Mammary epithelial cell (primary cell): ENCODE results near the gene WAC.

Source experiments
- EZH2 ChIP-seq: IDR thresholded peaks from 2 replicates; pipeline ENCODE4 v1.6.1; 2012; ENCODE audit warnings: low read length, inconsistent platforms, borderline replicate concordance
- TF ChIP-seq, protein P1 (sequence below), 2 donors: IDR thresholded peaks in 1 of 2; conservative IDR thresholded peaks in 1 of 2; 2 replicates each; pipeline ENCODE4 v1.5.1; 2011 to 2012; ENCODE audit warnings: inconsistent platforms in 2 of 2, low read length in 2 of 2, mild to moderate bottlenecking in 2 of 2, control low read depth in 1 of 2, low read depth in 1 of 2; ENCODE audit not compliant: insufficient read depth in 1 of 2; ENCODE audit errors: extremely low read depth in 1 of 2

DNA sequence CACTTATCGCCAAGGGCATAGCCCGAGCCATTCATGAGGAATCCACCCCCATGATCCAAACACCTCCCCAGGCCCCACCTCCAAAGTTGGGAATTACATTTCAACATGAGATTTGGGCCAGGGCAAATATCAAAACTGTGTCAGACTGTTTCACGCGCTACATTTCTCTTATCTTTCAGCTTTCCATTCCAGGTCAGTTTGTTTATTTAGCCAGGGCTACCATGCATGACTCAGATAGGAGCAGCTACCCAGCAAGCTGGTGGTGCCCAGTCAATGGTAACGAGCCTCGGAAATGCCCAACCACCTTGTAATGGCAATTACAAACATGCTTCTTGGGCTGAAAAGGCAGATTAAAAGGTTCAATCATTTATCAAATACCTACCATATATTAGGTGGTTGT, 100.8 kb downstream of the WAC start:
- TF ChIP-seq, protein P1, sequence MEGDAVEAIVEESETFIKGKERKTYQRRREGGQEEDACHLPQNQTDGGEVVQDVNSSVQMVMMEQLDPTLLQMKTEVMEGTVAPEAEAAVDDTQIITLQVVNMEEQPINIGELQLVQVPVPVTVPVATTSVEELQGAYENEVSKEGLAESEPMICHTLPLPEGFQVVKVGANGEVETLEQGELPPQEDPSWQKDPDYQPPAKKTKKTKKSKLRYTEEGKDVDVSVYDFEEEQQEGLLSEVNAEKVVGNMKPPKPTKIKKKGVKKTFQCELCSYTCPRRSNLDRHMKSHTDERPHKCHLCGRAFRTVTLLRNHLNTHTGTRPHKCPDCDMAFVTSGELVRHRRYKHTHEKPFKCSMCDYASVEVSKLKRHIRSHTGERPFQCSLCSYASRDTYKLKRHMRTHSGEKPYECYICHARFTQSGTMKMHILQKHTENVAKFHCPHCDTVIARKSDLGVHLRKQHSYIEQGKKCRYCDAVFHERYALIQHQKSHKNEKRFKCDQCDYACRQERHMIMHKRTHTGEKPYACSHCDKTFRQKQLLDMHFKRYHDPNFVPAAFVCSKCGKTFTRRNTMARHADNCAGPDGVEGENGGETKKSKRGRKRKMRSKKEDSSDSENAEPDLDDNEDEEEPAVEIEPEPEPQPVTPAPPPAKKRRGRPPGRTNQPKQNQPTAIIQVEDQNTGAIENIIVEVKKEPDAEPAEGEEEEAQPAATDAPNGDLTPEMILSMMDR (conservative IDR thresholded peaks at IDR 0.05 in 1 of 2, IDR thresholded peaks at IDR 0.05 in 1 of 2; ENCODE audit: extremely low read depth in 1 of 2, insufficient read depth in 1 of 2, low read depth in 1 of 2, low read length in 2 of 2), result no peak
- no peak for TF ChIP-seq EZH2
